K562 (cell line): ENCODE data around the gene CD69. TPM values are rescaled to one million over a fixed set of nuclear protein-coding genes. Genes with fewer than 3 reads are reported as not detected.

Source experiments
- ATAC-seq: fragments of 200-7000 bp; cut with Tn5 transposase; 3 replicates; pipeline ENCODE4 v1.9.1; 2020; ENCODE audit warnings: moderate library complexity
- BruUV-seq: library from RNA; stranded (reverse); fragments of 400-500 nt; replicated peaks from 2 replicates; lab custom pipeline; 2021; lab: Mats Ljungman, UMichigan
- CTCF ChIA-PET: fragments of 300-600 bp; formaldehyde crosslinking; extraction: SDS; loops from one replicate; lab custom pipeline; 2021; ENCODE audit warnings: low intra/inter-chr PET ratio; lab: Yijun Ruan, JAX
- POLR2A ChIA-PET: fragments of 300-600, 350-650 bp; sonication (Branson Sonifier 250); formaldehyde crosslinking; extraction: SDS; loops from one replicate; lab custom pipeline; 2021; ENCODE audit warnings: antibody characterized with exemption, inconsistent platforms; lab: Yijun Ruan, JAX
- DNase-seq, 4 experiments: peaks; one replicate each; pipeline versions ENCODE4 v3.0.0 to v3.0.0-alpha.2; 2011 to 2018; ENCODE audit warnings: low spot score in 3 of 4, mixed read lengths in 3 of 4; ENCODE audit errors: extremely low read depth in 1 of 4
- FAIRE-seq: peaks from 2 replicates; lab custom pipeline; 2011; peaks lifted over from hg19 to GRCh38; lab: Jason Lieb, UNC
- H2AFZ ChIP-seq: 2 replicates; pipeline ENCODE4 v1.6.0; 2011; ENCODE audit warnings: low read depth, low read length, control low read depth, inconsistent platforms
- H3K27ac ChIP-seq: fragments of 200-600 bp; 3 replicates; pipeline ENCODE4 v1.8.0; 2011; ENCODE audit warnings: low read depth, mild to moderate bottlenecking, control low read depth, inconsistent platforms, low read length, moderate library complexity, mixed read lengths; ENCODE audit errors: extremely low read depth
- H3K27me3 ChIP-seq, 2 experiments: fragments of 300-600 bp in 1 of 2; 2 replicates in 1 of 2; 3 replicates in 1 of 2; pipeline versions ENCODE4 v1.6.0 to v1.8.0; 2011; ENCODE audit warnings: inconsistent platforms in 2 of 2, low read length in 2 of 2, mild to moderate bottlenecking in 1 of 2, mixed read lengths in 1 of 2, moderate library complexity in 1 of 2; ENCODE audit not compliant: control insufficient read depth in 2 of 2, insufficient read depth in 2 of 2
- H3K36me3 ChIP-seq: fragments of 300-600 bp; 3 replicates; pipeline ENCODE4 v1.8.0; 2011; ENCODE audit warnings: mild to moderate bottlenecking, low read length, inconsistent platforms; ENCODE audit not compliant: control insufficient read depth, insufficient read depth
- H3K4me1 ChIP-seq, 2 experiments: fragments of 200-600 bp in 1 of 2; replicated peaks in 1 of 2; 2 replicates in 1 of 2; 3 replicates in 1 of 2; pipeline versions ENCODE4 v1.5.1 to v1.8.0; 2011; ENCODE audit warnings: inconsistent platforms in 2 of 2, low read length in 2 of 2, mild to moderate bottlenecking in 1 of 2, mixed read lengths in 1 of 2, moderate library complexity in 1 of 2; ENCODE audit not compliant: control insufficient read depth in 2 of 2, insufficient read depth in 2 of 2
- H3K4me2 ChIP-seq: 2 replicates; pipeline ENCODE4 v1.6.1; 2011; ENCODE audit warnings: low read length, control low read depth, inconsistent platforms, mixed read lengths; ENCODE audit not compliant: insufficient read depth
- H3K4me3 ChIP-seq: fragments of 200-600 bp; sonication (generic), shearing (Covaris generic); 2 replicates; pipeline ENCODE4 v1.5.1; 2016; ENCODE audit warnings: control low read depth, inconsistent platforms
- H3K79me2 ChIP-seq: fragments of 200-600 bp; 3 replicates; pipeline ENCODE4 v1.8.0; 2011; ENCODE audit warnings: low read length, inconsistent platforms; ENCODE audit not compliant: control insufficient read depth, insufficient read depth
- H3K9ac ChIP-seq, 2 experiments: 2 replicates each; pipeline versions ENCODE4 v1.6.0 to v1.6.1; 2011; ENCODE audit warnings: low read depth in 2 of 2, low read length in 2 of 2, control low read depth in 1 of 2, inconsistent platforms in 1 of 2, mild to moderate bottlenecking in 1 of 2, mixed read lengths in 1 of 2; ENCODE audit not compliant: insufficient read depth in 1 of 2
- H3K9me1 ChIP-seq: one replicate; pipeline ENCODE4 v1.6.0; 2011; ENCODE audit warnings: inconsistent platforms, mild to moderate bottlenecking, low read length, moderate library complexity; ENCODE audit not compliant: control insufficient read depth, insufficient read depth
- H3K9me3 ChIP-seq: replicated peaks from 2 replicates; pipeline ENCODE4 v1.5.1; 2011; ENCODE audit warnings: low read depth, low read length, inconsistent platforms; ENCODE audit not compliant: control insufficient read depth, insufficient read depth
- H4K20me1 ChIP-seq: replicated peaks from 2 replicates; pipeline ENCODE4 v1.6.1; 2011; ENCODE audit warnings: low read length, inconsistent platforms, mixed read lengths; ENCODE audit not compliant: control insufficient read depth, insufficient read depth
- ARID4B ChIP-seq: sonication (generic); formaldehyde crosslinking; IDR thresholded peaks from 2 replicates; pipeline ENCODE4 v1.8.0; 2022; ENCODE audit warnings: mild to moderate bottlenecking, missing genetic modification reagents
- CREM ChIP-seq: IDR thresholded peaks from 2 replicates; pipeline ENCODE4 v1.6.1; 2014; ENCODE audit warnings: antibody characterized with exemption, low read depth
- E2F5 ChIP-seq: sonication (generic); formaldehyde crosslinking; IDR thresholded peaks from 2 replicates; pipeline ENCODE4 v1.8.0; 2022; ENCODE audit warnings: mild to moderate bottlenecking, missing genetic modification reagents
- KDM1A ChIP-seq, 2 experiments: fragments of 450-650 bp; IDR thresholded peaks; 2 replicates each; pipeline ENCODE4 v1.6.1; 2016; ENCODE audit warnings: mild to moderate bottlenecking in 2 of 2
- LCOR ChIP-seq: sonication (generic); formaldehyde crosslinking; IDR thresholded peaks from 2 replicates; pipeline ENCODE4 v1.8.0; 2022; ENCODE audit warnings: mild to moderate bottlenecking, missing genetic modification reagents
- MLLT1 ChIP-seq, 2 experiments: fragments of 450-650 bp; IDR thresholded peaks; 2 replicates each; pipeline ENCODE4 v1.6.1; 2016
- POLR2G ChIP-seq: fragments of 200-400 bp; formaldehyde crosslinking; IDR thresholded peaks from 2 replicates; pipeline ENCODE4 v1.6.1; 2017; ENCODE audit warnings: low read depth, mild to moderate bottlenecking, antibody characterized with exemption, low read length, moderate library complexity
- SMARCE1 ChIP-seq: fragments of 450-650 bp; IDR thresholded peaks from 2 replicates; pipeline ENCODE4 v1.7.1; 2016; ENCODE audit warnings: mild to moderate bottlenecking
- ZFX ChIP-seq: sonication (generic); formaldehyde crosslinking; IDR thresholded peaks from 2 replicates; pipeline ENCODE4 v1.8.0; 2022; ENCODE audit warnings: mild to moderate bottlenecking, missing genetic modification reagents, moderate library complexity
- ZNF140 ChIP-seq: fragments of 250-450 bp; sonication (Bioruptor Pico); IDR thresholded peaks from 2 replicates; pipeline ENCODE4 v1.8.0; 2021; ENCODE audit warnings: moderate library complexity, mild to moderate bottlenecking, inconsistent platforms
- ZNF347 ChIP-seq: fragments of 450-650 bp; formaldehyde crosslinking; IDR thresholded peaks from 2 replicates; pipeline ENCODE4 v1.4.0; 2020; ENCODE audit warnings: low read depth, mild to moderate bottlenecking, moderate library complexity
- ZNF57 ChIP-seq: fragments of 450-650 bp; formaldehyde crosslinking; IDR thresholded peaks from 2 replicates; pipeline ENCODE4 v1.4.0; 2020; ENCODE audit warnings: mild to moderate bottlenecking, moderate library complexity
- ZNF695 ChIP-seq: fragments of 450-650 bp; formaldehyde crosslinking; IDR thresholded peaks from 2 replicates; pipeline ENCODE4 v1.4.0; 2020; ENCODE audit warnings: mild to moderate bottlenecking, moderate library complexity
- WGBS: fragments of 100-300 bp; shearing (Covaris generic); methylation state at CpG from one replicate; pipeline ENCODE4 v1.1.6; 2016; ENCODE audit warnings: low coverage, mixed read lengths; ENCODE audit not compliant: insufficient coverage; ENCODE audit errors: missing lambda C conversion rate; 5-methylcytosine and 5-hydroxymethylcytosine counted together
- in situ Hi-C: fragments of 300-500 bp; cut with MboI; formaldehyde crosslinking; loops from 4 replicates; pipeline ENCODE4 v1.15.0; 2018; ENCODE audit warnings: inconsistent platforms, mixed read lengths
- intact Hi-C: fragments of 100-400 bp; cut with micrococcal nuclease; formaldehyde crosslinking; loops from 2 replicates; pipeline ENCODE4 v1.14.2; 2022
- polyA plus RNA-seq, 8 experiments: library from polyadenylated mRNA; depleted of rRNA in 4 of 8; stranded (reverse) in 5 of 8; unstranded in 3 of 8; fragments of >200 nt; fragmentation: Nextera tagmentation in 2 of 8; fragmentation: Illumina TruSeq in 1 of 8; extraction: Ambion mirVana in 2 of 8; extraction: Trizol in 1 of 8; gene quantifications; 2 replicates each; pipeline versions ENCODE4 v1.2.1 to v1.2.3, GENCODE V29; 2011 to 2014; ENCODE audit warnings: inconsistent platforms in 1 of 8, missing spikeins in 1 of 8
- total RNA-seq, 7 experiments: library from RNA; depleted of rRNA in 6 of 7; stranded (reverse); fragments of >200 nt in 6 of 7; fragmentation: Illumina TruSeq in 2 of 7; extraction: Trizol in 2 of 7; gene quantifications; 2 replicates each; pipeline versions ENCODE4 v1.2.1 to v1.2.3, GENCODE V29; 2011 to 2021; ENCODE audit warnings: low replicate concordance in 1 of 7

Gene CD69
- total and polyA plus RNA-seq, 9 of the 15 experiments (the other 6 are each of a cell fraction or from before 2014, with no cell fraction given) = 11.7 to 243 (median 54.4) TPM

GRCh38 chr12:9757433-9758025 lies 3.2 kb downstream of the CD69 start:
- peaks cover 73% of the 10 kb centered on the region for H3K79me2 ChIP-seq
- no peaks in the 10 kb centered on the region; the same call in 1 of the 2 replicates for H4K20me1 ChIP-seq
- FAIRE-seq = peak; percentile 70
- no peak for DNase-seq
- peak overlapping the region; percentile 75 for H3K4me2 ChIP-seq
- in situ Hi-C loops (no loop called here), intact Hi-C loops (no loop called here)
- H2AFZ ChIP-seq = peak overlapping the region; percentile 37
- 0% methylated on average over 5 of the region's 5 CpGs for WGBS
- BruUV-seq = no TSS peak
- H3K36me3 ChIP-seq = peaks cover 42% of the 10 kb centered on the region
- H3K4me3 ChIP-seq = peak overlapping the region; percentile 52
- H3K27me3 ChIP-seq = no peaks in the 10 kb centered on the region
- ChIA-PET CTCF (no interaction called here), POLR2A (interaction anchor here (0.6 kb wide), 1 partner anchor 39 kb away, joined by 3 read pairs; no protein-coding TSS in a partner anchor)
- H3K27ac ChIP-seq = peak overlapping the region; percentile 75
- no peaks in the 10 kb centered on the region for H3K9me1 ChIP-seq
- peak; percentile 14 for ATAC-seq
- peaks cover 4% of the 10 kb centered on the region for H3K9me3 ChIP-seq
- no peaks in the 10 kb centered on the region; a peak in 1 of 5 replicates for H3K4me1 ChIP-seq
- H3K9ac ChIP-seq = peak overlapping the region in 1 of 2 experiments; percentile 77; a peak in 2 of 4 replicates
- no peak for TF ChIP-seq CREM
- peak; percentile 47 for TF ChIP-seq POLR2G
- no peak for TF ChIP-seq E2F5 (CRISPR knock-in tag)
- no peak for TF ChIP-seq KDM1A (IDR thresholded peaks at IDR 0.05)
- TF ChIP-seq LCOR (CRISPR knock-in tag) = no peak
- TF ChIP-seq MLLT1 (IDR thresholded peaks at IDR 0.05) = peak in 1 of 2 experiments; percentile 62; a peak in 2 of 4 replicates
- TF ChIP-seq ZNF347 (CRISPR knock-in tag) = no peak
- no peak for TF ChIP-seq ZNF140
- no peak for TF ChIP-seq SMARCE1
- TF ChIP-seq ZFX (CRISPR knock-in tag) = no peak
- TF ChIP-seq ZNF57 (CRISPR knock-in tag) = no peak
- TF ChIP-seq ARID4B (CRISPR knock-in tag) = no peak
- TF ChIP-seq ZNF695 = no peak
